ENCODE data around the gene SRSF7. TPM values are rescaled to one million over a fixed set of nuclear protein-coding genes. Genes with fewer than 3 reads are reported as not detected.

The SRSF7 gene
- total RNA-seq, 1 experiment from 2014 or later, result 299 TPM

DNA sequence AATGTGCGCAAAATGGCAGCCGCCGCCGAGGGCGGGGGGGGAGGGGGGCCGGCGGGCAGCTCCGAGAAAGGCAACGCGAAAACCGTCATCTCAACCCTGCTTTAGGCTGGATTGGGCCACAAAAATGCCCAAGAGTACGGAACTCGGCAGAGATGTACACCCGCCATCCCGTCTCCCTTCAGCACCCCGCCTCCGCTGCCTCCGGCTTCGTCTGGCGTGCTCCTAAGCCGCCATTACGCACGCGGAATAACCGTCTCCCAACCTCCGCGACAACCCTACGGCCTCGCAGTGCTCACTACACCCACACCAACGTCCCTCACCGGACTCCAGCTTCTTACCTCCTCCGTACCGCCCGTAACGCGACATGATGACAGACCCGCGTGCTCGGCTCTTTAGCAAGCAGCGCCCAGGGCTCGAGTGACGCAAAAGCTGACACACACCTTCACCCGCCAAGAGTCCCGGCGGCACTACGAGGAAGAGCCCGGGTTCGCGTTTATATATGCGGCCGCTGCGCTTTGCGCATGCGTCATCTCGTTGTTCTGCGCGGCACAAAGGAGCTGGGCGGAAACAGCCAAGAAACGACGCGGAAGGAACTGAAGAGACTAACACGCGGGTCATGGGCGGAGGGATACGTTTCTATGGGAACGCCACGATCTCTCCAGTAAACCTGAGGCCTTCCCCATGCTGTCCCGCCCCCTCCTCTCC, at the start of gene SRSF7 (continued):
- TF ChIP-seq, protein P1, sequence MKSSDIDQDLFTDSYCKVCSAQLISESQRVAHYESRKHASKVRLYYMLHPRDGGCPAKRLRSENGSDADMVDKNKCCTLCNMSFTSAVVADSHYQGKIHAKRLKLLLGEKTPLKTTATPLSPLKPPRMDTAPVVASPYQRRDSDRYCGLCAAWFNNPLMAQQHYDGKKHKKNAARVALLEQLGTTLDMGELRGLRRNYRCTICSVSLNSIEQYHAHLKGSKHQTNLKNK (CRISPR knock-in tag; IDR thresholded peaks at IDR 0.05), result peak; percentile 91
- TF ChIP-seq, protein P2, sequence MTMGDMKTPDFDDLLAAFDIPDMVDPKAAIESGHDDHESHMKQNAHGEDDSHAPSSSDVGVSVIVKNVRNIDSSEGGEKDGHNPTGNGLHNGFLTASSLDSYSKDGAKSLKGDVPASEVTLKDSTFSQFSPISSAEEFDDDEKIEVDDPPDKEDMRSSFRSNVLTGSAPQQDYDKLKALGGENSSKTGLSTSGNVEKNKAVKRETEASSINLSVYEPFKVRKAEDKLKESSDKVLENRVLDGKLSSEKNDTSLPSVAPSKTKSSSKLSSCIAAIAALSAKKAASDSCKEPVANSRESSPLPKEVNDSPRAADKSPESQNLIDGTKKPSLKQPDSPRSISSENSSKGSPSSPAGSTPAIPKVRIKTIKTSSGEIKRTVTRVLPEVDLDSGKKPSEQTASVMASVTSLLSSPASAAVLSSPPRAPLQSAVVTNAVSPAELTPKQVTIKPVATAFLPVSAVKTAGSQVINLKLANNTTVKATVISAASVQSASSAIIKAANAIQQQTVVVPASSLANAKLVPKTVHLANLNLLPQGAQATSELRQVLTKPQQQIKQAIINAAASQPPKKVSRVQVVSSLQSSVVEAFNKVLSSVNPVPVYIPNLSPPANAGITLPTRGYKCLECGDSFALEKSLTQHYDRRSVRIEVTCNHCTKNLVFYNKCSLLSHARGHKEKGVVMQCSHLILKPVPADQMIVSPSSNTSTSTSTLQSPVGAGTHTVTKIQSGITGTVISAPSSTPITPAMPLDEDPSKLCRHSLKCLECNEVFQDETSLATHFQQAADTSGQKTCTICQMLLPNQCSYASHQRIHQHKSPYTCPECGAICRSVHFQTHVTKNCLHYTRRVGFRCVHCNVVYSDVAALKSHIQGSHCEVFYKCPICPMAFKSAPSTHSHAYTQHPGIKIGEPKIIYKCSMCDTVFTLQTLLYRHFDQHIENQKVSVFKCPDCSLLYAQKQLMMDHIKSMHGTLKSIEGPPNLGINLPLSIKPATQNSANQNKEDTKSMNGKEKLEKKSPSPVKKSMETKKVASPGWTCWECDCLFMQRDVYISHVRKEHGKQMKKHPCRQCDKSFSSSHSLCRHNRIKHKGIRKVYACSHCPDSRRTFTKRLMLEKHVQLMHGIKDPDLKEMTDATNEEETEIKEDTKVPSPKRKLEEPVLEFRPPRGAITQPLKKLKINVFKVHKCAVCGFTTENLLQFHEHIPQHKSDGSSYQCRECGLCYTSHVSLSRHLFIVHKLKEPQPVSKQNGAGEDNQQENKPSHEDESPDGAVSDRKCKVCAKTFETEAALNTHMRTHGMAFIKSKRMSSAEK (CRISPR knock-in tag; IDR thresholded peaks at IDR 0.05; ENCODE audit: borderline replicate concordance), result peak; percentile 94; the same call in 1 of the 2 replicates
- TF ChIP-seq TCF7 (CRISPR knock-in tag; IDR thresholded peaks at IDR 0.05; ENCODE audit: low read depth) (0 out of 2 replicates have a peak, but pooled peaks have one; percentile 62), NR2C2 (CRISPR knock-in tag; IDR thresholded peaks at IDR 0.05) (no peak), ZNF423 (CRISPR knock-in tag; IDR thresholded peaks at IDR 0.05) (no peak), NFE2L1 (CRISPR knock-in tag; IDR thresholded peaks at IDR 0.05) (peak; percentile 93), MYBL2 (CRISPR knock-in tag; IDR thresholded peaks at IDR 0.05) (peak; percentile 96), ZNF121 (CRISPR knock-in tag; IDR thresholded peaks at IDR 0.05) (no peak), TEAD4 (CRISPR knock-in tag; IDR thresholded peaks at IDR 0.05) (peak; percentile 90), CREM (CRISPR knock-in tag; IDR thresholded peaks at IDR 0.05) (no peak), FOXJ3 (CRISPR knock-in tag; IDR thresholded peaks at IDR 0.05; ENCODE audit: borderline replicate concordance) (no peak), FOXK1 (CRISPR knock-in tag; IDR thresholded peaks at IDR 0.05) (peak; percentile 76), SMAD4 (CRISPR knock-in tag; IDR thresholded peaks at IDR 0.05) (peak; percentile 94), SP1 (CRISPR knock-in tag; conservative IDR thresholded peaks at IDR 0.05) (peak; percentile 81), GRHL2 (CRISPR knock-in tag; IDR thresholded peaks at IDR 0.05; ENCODE audit: insufficient replicate concordance, severe bottlenecking) (no peak), ZNF138 (CRISPR knock-in tag; conservative IDR thresholded peaks at IDR 0.05) (peak; percentile 93; the same call in 1 of the 2 replicates), TP53 (CRISPR knock-in tag; IDR thresholded peaks at IDR 0.05) (peak; percentile 94; the same call in 1 of the 2 replicates), ZNF232 (CRISPR knock-in tag; IDR thresholded peaks at IDR 0.05) (peak; percentile 90), GABPB1 (CRISPR knock-in tag; IDR thresholded peaks at IDR 0.05) (peak; percentile 85), IRF2 (CRISPR knock-in tag; IDR thresholded peaks at IDR 0.05; ENCODE audit: borderline replicate concordance, low read depth) (no peak)
- TF ChIP-seq, protein P3, sequence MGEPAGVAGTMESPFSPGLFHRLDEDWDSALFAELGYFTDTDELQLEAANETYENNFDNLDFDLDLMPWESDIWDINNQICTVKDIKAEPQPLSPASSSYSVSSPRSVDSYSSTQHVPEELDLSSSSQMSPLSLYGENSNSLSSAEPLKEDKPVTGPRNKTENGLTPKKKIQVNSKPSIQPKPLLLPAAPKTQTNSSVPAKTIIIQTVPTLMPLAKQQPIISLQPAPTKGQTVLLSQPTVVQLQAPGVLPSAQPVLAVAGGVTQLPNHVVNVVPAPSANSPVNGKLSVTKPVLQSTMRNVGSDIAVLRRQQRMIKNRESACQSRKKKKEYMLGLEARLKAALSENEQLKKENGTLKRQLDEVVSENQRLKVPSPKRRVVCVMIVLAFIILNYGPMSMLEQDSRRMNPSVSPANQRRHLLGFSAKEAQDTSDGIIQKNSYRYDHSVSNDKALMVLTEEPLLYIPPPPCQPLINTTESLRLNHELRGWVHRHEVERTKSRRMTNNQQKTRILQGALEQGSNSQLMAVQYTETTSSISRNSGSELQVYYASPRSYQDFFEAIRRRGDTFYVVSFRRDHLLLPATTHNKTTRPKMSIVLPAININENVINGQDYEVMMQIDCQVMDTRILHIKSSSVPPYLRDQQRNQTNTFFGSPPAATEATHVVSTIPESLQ (CRISPR knock-in tag; IDR thresholded peaks at IDR 0.05), result no peak
- TF ChIP-seq, protein P4, sequence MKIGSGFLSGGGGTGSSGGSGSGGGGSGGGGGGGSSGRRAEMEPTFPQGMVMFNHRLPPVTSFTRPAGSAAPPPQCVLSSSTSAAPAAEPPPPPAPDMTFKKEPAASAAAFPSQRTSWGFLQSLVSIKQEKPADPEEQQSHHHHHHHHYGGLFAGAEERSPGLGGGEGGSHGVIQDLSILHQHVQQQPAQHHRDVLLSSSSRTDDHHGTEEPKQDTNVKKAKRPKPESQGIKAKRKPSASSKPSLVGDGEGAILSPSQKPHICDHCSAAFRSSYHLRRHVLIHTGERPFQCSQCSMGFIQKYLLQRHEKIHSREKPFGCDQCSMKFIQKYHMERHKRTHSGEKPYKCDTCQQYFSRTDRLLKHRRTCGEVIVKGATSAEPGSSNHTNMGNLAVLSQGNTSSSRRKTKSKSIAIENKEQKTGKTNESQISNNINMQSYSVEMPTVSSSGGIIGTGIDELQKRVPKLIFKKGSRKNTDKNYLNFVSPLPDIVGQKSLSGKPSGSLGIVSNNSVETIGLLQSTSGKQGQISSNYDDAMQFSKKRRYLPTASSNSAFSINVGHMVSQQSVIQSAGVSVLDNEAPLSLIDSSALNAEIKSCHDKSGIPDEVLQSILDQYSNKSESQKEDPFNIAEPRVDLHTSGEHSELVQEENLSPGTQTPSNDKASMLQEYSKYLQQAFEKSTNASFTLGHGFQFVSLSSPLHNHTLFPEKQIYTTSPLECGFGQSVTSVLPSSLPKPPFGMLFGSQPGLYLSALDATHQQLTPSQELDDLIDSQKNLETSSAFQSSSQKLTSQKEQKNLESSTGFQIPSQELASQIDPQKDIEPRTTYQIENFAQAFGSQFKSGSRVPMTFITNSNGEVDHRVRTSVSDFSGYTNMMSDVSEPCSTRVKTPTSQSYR (CRISPR knock-in tag; IDR thresholded peaks at IDR 0.05), result 0 out of 2 replicates have a peak, but pooled peaks have one; percentile 13
- TF ChIP-seq, protein P5, sequence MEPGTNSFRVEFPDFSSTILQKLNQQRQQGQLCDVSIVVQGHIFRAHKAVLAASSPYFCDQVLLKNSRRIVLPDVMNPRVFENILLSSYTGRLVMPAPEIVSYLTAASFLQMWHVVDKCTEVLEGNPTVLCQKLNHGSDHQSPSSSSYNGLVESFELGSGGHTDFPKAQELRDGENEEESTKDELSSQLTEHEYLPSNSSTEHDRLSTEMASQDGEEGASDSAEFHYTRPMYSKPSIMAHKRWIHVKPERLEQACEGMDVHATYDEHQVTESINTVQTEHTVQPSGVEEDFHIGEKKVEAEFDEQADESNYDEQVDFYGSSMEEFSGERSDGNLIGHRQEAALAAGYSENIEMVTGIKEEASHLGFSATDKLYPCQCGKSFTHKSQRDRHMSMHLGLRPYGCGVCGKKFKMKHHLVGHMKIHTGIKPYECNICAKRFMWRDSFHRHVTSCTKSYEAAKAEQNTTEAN (CRISPR knock-in tag; IDR thresholded peaks at IDR 0.05), result peak; percentile 77
- TF ChIP-seq, protein P6, sequence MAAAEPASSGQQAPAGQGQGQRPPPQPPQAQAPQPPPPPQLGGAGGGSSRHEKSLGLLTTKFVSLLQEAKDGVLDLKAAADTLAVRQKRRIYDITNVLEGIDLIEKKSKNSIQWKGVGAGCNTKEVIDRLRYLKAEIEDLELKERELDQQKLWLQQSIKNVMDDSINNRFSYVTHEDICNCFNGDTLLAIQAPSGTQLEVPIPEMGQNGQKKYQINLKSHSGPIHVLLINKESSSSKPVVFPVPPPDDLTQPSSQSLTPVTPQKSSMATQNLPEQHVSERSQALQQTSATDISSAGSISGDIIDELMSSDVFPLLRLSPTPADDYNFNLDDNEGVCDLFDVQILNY (CRISPR knock-in tag; IDR thresholded peaks at IDR 0.05), result peak; percentile 73
- TF ChIP-seq, protein P7, sequence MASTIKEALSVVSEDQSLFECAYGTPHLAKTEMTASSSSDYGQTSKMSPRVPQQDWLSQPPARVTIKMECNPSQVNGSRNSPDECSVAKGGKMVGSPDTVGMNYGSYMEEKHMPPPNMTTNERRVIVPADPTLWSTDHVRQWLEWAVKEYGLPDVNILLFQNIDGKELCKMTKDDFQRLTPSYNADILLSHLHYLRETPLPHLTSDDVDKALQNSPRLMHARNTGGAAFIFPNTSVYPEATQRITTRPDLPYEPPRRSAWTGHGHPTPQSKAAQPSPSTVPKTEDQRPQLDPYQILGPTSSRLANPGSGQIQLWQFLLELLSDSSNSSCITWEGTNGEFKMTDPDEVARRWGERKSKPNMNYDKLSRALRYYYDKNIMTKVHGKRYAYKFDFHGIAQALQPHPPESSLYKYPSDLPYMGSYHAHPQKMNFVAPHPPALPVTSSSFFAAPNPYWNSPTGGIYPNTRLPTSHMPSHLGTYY (CRISPR knock-in tag; IDR thresholded peaks at IDR 0.05), result peak; percentile 92; the same call in 1 of the 2 replicates

Measured in WTC11 (cell line).